T-cell (primary cell): ENCODE measurements around the gene HGS. TPM values are rescaled to one million over a fixed set of nuclear protein-coding genes. Genes with fewer than 3 reads are reported as not detected.

Experiments
- ATAC-seq, 4 experiments: fragments of 200-7000 bp in 3 of 4; fragments of 150-1000 bp in 1 of 4; cut with Tn5 transposase; replicated peaks in 1 of 4; 1 replicate in 3 of 4; 2 replicates in 1 of 4; pipeline ENCODE4 v1.10.0; 2021; ENCODE audit warnings: moderate library complexity in 3 of 4, mild to moderate bottlenecking in 2 of 4, moderate number of reproducible peaks in 1 of 4
- CTCF ChIA-PET, 2 donors: fragments of 300-600 bp; sonication (Branson Sonifier 250); formaldehyde crosslinking; loops; one replicate each; lab custom pipeline; 2022; ENCODE audit warnings: antibody characterized with exemption in 2 of 2; lab: Charles Lee
- POLR2A ChIA-PET, 2 donors: fragments of 300-600 bp; sonication (Branson Sonifier 250); formaldehyde crosslinking; loops; one replicate each; lab custom pipeline; 2022; ENCODE audit warnings: antibody characterized with exemption in 2 of 2; lab: Charles Lee
- DNase-seq, 35 experiments: peaks; one replicate each; pipeline versions ENCODE4 v3.0.0 to v3.0.0-alpha.2; 2013 to 2023
- H3K27ac ChIP-seq: one replicate; pipeline ENCODE4 v1.5.1; 2013; ENCODE audit warnings: low read length
- H3K27me3 ChIP-seq, 2 experiments: replicated peaks in 1 of 2; 1 replicate in 1 of 2; 2 replicates in 1 of 2; pipeline versions ENCODE4 v1.6.1 to v1.7.0; 2013; ENCODE audit warnings: low read length in 1 of 2, mixed read lengths in 1 of 2; ENCODE audit not compliant: control insufficient read depth in 2 of 2, insufficient read depth in 2 of 2; ENCODE audit errors: extremely low read depth in 1 of 2
- H3K36me3 ChIP-seq, 2 donors: 1 replicate in 1 of 2; 2 replicates in 1 of 2; pipeline versions ENCODE4 v1.6.1 to v1.7.0; 2013; ENCODE audit warnings: low read length in 1 of 2; ENCODE audit not compliant: control insufficient read depth in 2 of 2, insufficient read depth in 1 of 2; ENCODE audit errors: extremely low read depth in 1 of 2
- H3K4me1 ChIP-seq, 2 experiments: 1 replicate in 1 of 2; 2 replicates in 1 of 2; pipeline versions ENCODE4 v1.6.1 to v1.7.0; 2013; ENCODE audit warnings: low read length in 2 of 2, mixed read lengths in 1 of 2; ENCODE audit not compliant: insufficient read depth in 2 of 2, control insufficient read depth in 1 of 2; ENCODE audit errors: extremely low read depth in 1 of 2
- H3K4me3 ChIP-seq, 2 donors: 1 replicate in 1 of 2; 2 replicates in 1 of 2; pipeline versions ENCODE4 v1.5.1 to v1.7.0; 2013; ENCODE audit warnings: mild to moderate bottlenecking in 2 of 2, low read length in 1 of 2, moderate library complexity in 1 of 2; ENCODE audit not compliant: control insufficient read depth in 1 of 2; ENCODE audit errors: extremely low read depth in 1 of 2
- H3K9me3 ChIP-seq: 2 replicates; pipeline ENCODE4 v1.7.0; 2013
- H3K27ac Mint-ChIP-seq, 2 donors: one replicate each; pipeline ENCODE4 v1.8.0; 2020 to 2021; ENCODE audit warnings: mild to moderate bottlenecking in 2 of 2, mixed read lengths in 2 of 2
- H3K27me3 Mint-ChIP-seq, 2 donors: one replicate each; pipeline ENCODE4 v1.8.0; 2021 to 2022; ENCODE audit warnings: mixed read lengths in 2 of 2
- H3K36me3 Mint-ChIP-seq: one replicate; pipeline ENCODE4 v1.8.0; 2021; ENCODE audit warnings: mixed read lengths
- H3K4me1 Mint-ChIP-seq, 3 donors: one replicate each; pipeline ENCODE4 v1.8.0; 2020 to 2022; ENCODE audit warnings: mixed read lengths in 3 of 3, mild to moderate bottlenecking in 1 of 3
- H3K4me3 Mint-ChIP-seq, 3 donors: one replicate each; pipeline ENCODE4 v1.8.0; 2020 to 2022; ENCODE audit warnings: mild to moderate bottlenecking in 3 of 3, mixed read lengths in 3 of 3, moderate library complexity in 3 of 3
- H3K9me3 Mint-ChIP-seq, 3 donors: one replicate each; pipeline ENCODE4 v1.8.0; 2020 to 2022; ENCODE audit warnings: mixed read lengths in 3 of 3
- WGBS: methylation state at CpG from one replicate; pipeline ENCODE4 v1.1.5; 2013; ENCODE audit warnings: missing lambda C conversion rate; ENCODE audit not compliant: insufficient coverage; 5-methylcytosine and 5-hydroxymethylcytosine counted together
- total RNA-seq, 35 experiments: library from RNA in 6 of 35; stranded (reverse) in 6 of 35; fragments of 120-200 nt in 1 of 35; gene quantifications; one replicate each; pipeline versions ENCODE4 v1.2.1 to v1.2.4 and lab custom pipeline; 2013 to 2026

Gene HGS
- total RNA-seq, 5 donors from 2014 or later (not counting 1 experiment from before 2014, with no cell fraction given), result 114 to 205 (median 181) TPM

- ChIA-PET CTCF (interaction anchor here in 1 of 2 donors (1.1 kb wide), 1 partner anchor 22 kb away, joined by 3 read pairs; no protein-coding TSS in a partner anchor), POLR2A (interaction anchor here (0.5 to 1.6 kb wide), 3 partner anchors 12 to 340 kb away, joined by 3 to 4 read pairs (median 3); partner anchors contain the start of gene CENPX (in 1 of the 2))
- Mint-ChIP-seq H3K9me3 (no peaks in the 10 kb centered on the region), H3K36me3 (peaks cover 16% of the 10 kb centered on the region), H3K27me3 (no peaks in the 10 kb centered on the region), H3K4me1 (peaks cover 39 to 46% (median 40%) of the 10 kb centered on the region in 3 donors), H3K27ac (peak overlapping the region; percentile 19 to 22), H3K4me3 (peak overlapping the region; percentile 90 to 98 (median 92))
- no peak for ATAC-seq
- Histone ChIP-seq H3K9me3 (no peaks in the 10 kb centered on the region), H3K36me3 (peaks cover 8 to 20% of the 10 kb centered on the region in 2 donors), H3K27ac (no peak overlapping the region), H3K4me1 (peaks cover 9 to 41% of the 10 kb centered on the region in 2 experiments), H3K27me3 (no peaks in the 10 kb centered on the region), H3K4me3 (peak overlapping the region; percentile 71 to 97)
- 47% methylated on average over 19 of the region's 19 CpGs for WGBS
- no peak for DNase-seq
Measured at GRCh38 chr17:81682565-81683207, 1.1 kb upstream of the HGS start.

DNA sequence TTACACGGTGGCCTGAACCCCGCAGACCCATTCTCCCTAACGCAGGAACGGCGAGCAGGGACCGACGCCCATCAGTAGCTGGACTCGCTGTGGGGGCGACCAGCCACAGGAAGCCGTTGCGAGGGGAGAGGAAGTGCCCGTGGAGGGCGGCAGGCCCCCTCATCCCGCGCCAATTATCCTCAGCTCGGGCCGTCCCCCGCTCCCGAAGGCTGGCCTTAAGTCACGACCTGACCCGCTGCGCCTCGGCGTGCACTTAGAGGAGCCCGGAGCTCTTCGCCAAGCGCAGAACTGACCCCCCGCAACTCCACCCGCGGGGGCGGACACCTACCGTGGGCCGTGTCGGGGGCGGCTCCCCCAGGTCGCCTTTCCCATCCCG lies 615 bp upstream of the HGS start:
- POLR2A ChIA-PET, result interaction anchor here (0.5 to 1.6 kb wide), 5 partner anchors 12 to 339 kb away, joined by 3 to 4 read pairs (median 3); partner anchors contain the start of gene CENPX (in 1 of the 2)
- H3K4me3 Mint-ChIP-seq, result peak overlapping the region; percentile 90 to 98 (median 92)
- H3K27ac Mint-ChIP-seq, result peak overlapping the region; percentile 19 to 22
- H3K4me1 Mint-ChIP-seq, result peaks cover 39 to 45% (median 40%) of the 10 kb centered on the region in 3 donors
- H3K4me3 ChIP-seq, result peak overlapping the region; percentile 71 to 97
- peak overlapping the region; percentile 35 for H3K27ac ChIP-seq
- H3K9me3 ChIP-seq, result no peaks in the 10 kb centered on the region
- no peaks in the 10 kb centered on the region for H3K9me3 Mint-ChIP-seq
- CTCF ChIA-PET, result interaction anchor here in 1 of 2 donors (0.5 to 1.1 kb wide), 2 partner anchors 23 to 33 kb away, joined by 3 to 7 read pairs; no protein-coding TSS in a partner anchor
- H3K27me3 ChIP-seq, result no peaks in the 10 kb centered on the region
- under 1% methylated on average over 30 of the region's 37 CpGs for WGBS
- peaks cover 16% of the 10 kb centered on the region for H3K36me3 Mint-ChIP-seq
- ATAC-seq (peak; percentile 24 to 33 (median 25)), DNase-seq (peak in 1 of 35 experiments; percentile 20)
- H3K27me3 Mint-ChIP-seq, result no peaks in the 10 kb centered on the region
- H3K4me1 ChIP-seq, result peaks cover 9 to 41% of the 10 kb centered on the region in 2 experiments
- H3K36me3 ChIP-seq, result peaks cover 8 to 24% of the 10 kb centered on the region in 2 donors

DNA sequence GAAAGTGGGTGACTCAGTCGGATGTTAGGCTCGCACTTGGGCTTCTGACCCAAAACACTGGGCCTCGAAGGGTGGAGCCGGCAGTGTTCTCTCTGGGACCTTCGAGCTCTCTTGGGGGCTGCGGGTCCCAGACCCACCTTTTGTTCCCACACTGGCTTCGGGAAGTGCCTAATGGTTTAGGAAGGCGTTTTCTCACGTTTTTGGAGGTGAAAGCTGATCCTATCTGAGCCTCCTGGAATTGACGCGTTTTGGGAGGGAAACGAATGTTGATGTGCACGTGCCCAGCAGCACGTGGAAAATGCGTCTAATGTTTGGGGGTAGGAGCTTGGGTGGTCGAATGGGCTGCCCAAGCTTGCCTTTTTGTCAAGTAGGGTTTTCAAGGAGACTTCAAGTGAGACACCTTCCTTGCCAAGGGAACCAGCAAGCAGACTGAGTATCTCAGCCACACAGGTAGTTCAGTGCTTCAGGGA lies 666 bp downstream of the HGS start:
- Histone ChIP-seq H3K4me1 (peaks cover 9 to 48% of the 10 kb centered on the region in 2 experiments), H3K4me3 (peak overlapping the region; percentile 88 to 97), H3K9me3 (no peaks in the 10 kb centered on the region), H3K27me3 (no peaks in the 10 kb centered on the region), H3K27ac (peak overlapping the region; percentile 14), H3K36me3 (peaks cover 13 to 37% of the 10 kb centered on the region in 2 donors)
- Mint-ChIP-seq H3K4me1 (peaks cover 39 to 48% (median 42%) of the 10 kb centered on the region in 3 donors), H3K36me3 (peaks cover 24% of the 10 kb centered on the region), H3K27me3 (no peaks in the 10 kb centered on the region), H3K27ac (peak overlapping the region; percentile 66 to 78), H3K9me3 (no peaks in the 10 kb centered on the region), H3K4me3 (peak overlapping the region; percentile 78 to 92 (median 82))
- peak in 1 of 4 experiments; percentile 2 for ATAC-seq
- DNase-seq, result no peak
- POLR2A ChIA-PET, result no interaction called here
- WGBS, result 10% methylated on average over 13 of the region's 16 CpGs
- CTCF ChIA-PET, result no interaction called here

- peaks cover 39 to 46% (median 44%) of the 10 kb centered on the region in 3 donors for H3K4me1 Mint-ChIP-seq
Measured at GRCh38 chr17:81685108-81685507, 1.3 kb downstream of the HGS start.

DNA sequence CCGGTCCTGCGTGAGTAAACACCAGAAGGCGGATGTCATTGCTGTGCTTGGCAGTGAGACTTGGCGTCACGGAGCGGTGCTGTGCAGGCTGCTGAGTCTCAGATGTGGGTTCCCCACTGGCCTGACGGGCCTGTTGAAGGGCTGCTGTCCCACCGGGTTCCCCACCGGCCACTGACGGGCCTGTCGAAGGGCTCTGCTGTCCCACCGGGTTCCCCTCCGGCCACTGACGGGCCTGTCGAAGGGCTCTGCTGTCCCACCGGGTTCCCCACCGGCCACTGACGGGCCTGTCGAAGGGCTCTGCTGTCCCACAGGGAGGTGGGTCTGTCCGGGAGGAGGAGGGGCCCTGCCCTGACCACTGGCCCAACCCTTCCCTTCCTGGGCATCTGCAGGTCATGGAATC lies 2.8 kb downstream of the HGS start:
- Histone ChIP-seq H3K36me3 (peaks cover 27 to 53% of the 10 kb centered on the region in 2 donors), H3K4me3 (no peak overlapping the region), H3K27ac (no peak overlapping the region), H3K27me3 (no peaks in the 10 kb centered on the region), H3K9me3 (no peaks in the 10 kb centered on the region), H3K4me1 (peaks cover 9 to 53% of the 10 kb centered on the region in 2 experiments)
- H3K27me3 Mint-ChIP-seq, result no peaks in the 10 kb centered on the region
- peaks cover 37 to 45% (median 41%) of the 10 kb centered on the region in 3 donors for H3K4me1 Mint-ChIP-seq
- no peak overlapping the region for H3K27ac Mint-ChIP-seq
- no peak overlapping the region for H3K4me3 Mint-ChIP-seq
- no peaks in the 10 kb centered on the region for H3K9me3 Mint-ChIP-seq
- ATAC-seq (no peak), DNase-seq (no peak)
- H3K36me3 Mint-ChIP-seq, result peaks cover 30% of the 10 kb centered on the region
- CTCF ChIA-PET, result no interaction called here
- POLR2A ChIA-PET, result no interaction called here
- WGBS, result over 99% methylated on average over 19 of the region's 20 CpGs

More at GRCh38 chr17:81685108-81685507, 1.3 kb downstream of the HGS start:
- peak overlapping the region; percentile 14 for H3K27ac ChIP-seq
- no peaks in the 10 kb centered on the region for H3K27me3 ChIP-seq
- ATAC-seq (no peak), DNase-seq (no peak)
- WGBS, result 51% methylated on average over 11 of the region's 12 CpGs
- ChIA-PET POLR2A (interaction anchor here in 1 of 2 donors (0.7 kb wide), 1 partner anchor 8 kb away, joined by 3 read pairs; no protein-coding TSS in a partner anchor), CTCF (no interaction called here)
- peak overlapping the region; percentile 78 to 92 (median 82) for H3K4me3 Mint-ChIP-seq
- peaks cover 30% of the 10 kb centered on the region for H3K36me3 Mint-ChIP-seq
- H3K9me3 ChIP-seq, result no peaks in the 10 kb centered on the region
- no peaks in the 10 kb centered on the region for H3K9me3 Mint-ChIP-seq
- no peaks in the 10 kb centered on the region for H3K27me3 Mint-ChIP-seq
- peaks cover 13 to 40% of the 10 kb centered on the region in 2 donors for H3K36me3 ChIP-seq
- peak overlapping the region; percentile 66 to 78 for H3K27ac Mint-ChIP-seq
- H3K4me3 ChIP-seq, result peak overlapping the region; percentile 88 to 97
- peaks cover 9 to 53% of the 10 kb centered on the region in 2 experiments for H3K4me1 ChIP-seq

DNA sequence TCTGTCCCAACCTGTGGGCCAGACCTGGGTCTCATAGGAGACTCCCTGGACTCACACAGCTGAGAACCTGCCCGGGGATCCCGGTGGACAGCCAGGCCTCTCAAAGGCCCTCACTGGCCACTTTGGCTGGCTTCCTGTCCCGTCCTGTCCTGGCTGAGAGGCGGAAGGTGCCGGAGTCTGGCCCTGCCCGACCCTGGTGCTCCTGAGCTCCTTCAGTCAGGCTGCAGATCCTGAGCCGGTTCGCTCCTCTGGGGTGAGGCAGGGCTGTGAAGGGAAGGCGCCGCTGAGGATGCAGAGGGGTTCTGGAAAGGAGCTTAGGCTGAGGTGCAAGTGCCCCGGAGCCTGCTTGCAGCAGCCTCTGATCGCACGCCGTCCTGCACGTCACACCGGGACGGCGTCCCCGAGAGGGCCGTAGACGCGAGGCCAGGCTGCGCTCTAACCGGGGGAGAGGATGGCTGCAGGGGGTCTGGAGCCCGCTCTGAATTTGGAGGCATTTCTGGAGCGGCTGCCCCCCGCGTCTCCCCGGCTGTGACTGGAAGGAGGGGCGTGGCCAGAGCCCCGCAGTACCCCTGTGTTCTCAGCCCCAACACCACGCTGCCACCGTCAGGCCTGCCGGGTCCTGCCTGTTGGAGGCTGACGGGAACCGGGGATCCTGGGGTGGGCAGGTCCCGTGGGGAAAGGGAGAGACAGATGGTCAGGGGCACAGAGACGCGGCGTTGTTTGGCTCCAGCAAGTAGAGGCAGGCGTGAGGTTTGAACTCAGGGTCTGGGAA lies 4.1 kb downstream of the HGS start:
- no peaks in the 10 kb centered on the region for H3K9me3 ChIP-seq
- Mint-ChIP-seq H3K36me3 (peaks cover 35% of the 10 kb centered on the region), H3K4me3 (no peak overlapping the region), H3K27me3 (no peaks in the 10 kb centered on the region), H3K4me1 (peaks cover 26 to 38% (median 34%) of the 10 kb centered on the region in 3 donors), H3K27ac (no peak overlapping the region), H3K9me3 (no peaks in the 10 kb centered on the region)
- no peaks in the 10 kb centered on the region for H3K27me3 ChIP-seq
- ChIA-PET CTCF (no interaction called here), POLR2A (no interaction called here)
- peaks cover 34 to 65% of the 10 kb centered on the region in 2 donors for H3K36me3 ChIP-seq
- ATAC-seq, result no peak
- H3K27ac ChIP-seq, result no peak overlapping the region
- no peak overlapping the region for H3K4me3 ChIP-seq
- peaks cover 9 to 44% of the 10 kb centered on the region in 2 experiments for H3K4me1 ChIP-seq
- WGBS, result 93% methylated on average over 35 of the region's 41 CpGs
- DNase-seq, result no peak
